NCI-H2196 treated with DMSO at 0.1 percent for 48 hours (cell line): ENCODE measurements around the gene TTC9.
A peak's percentile ranks its signal among the peaks of the same experiment; 100 is the strongest.
"Not testable (repeated sequence)": the region's sequence is repeated elsewhere in the genome, so short reads cannot be mapped to it uniquely, and the experiment has no call there.

Experiments
- DNase-seq: peaks from one replicate; lab custom pipeline; 2025; ENCODE audit not compliant: unreplicated experiment; lab: John Stamatoyannopoulos, UW

Gene TTC9

DNA sequence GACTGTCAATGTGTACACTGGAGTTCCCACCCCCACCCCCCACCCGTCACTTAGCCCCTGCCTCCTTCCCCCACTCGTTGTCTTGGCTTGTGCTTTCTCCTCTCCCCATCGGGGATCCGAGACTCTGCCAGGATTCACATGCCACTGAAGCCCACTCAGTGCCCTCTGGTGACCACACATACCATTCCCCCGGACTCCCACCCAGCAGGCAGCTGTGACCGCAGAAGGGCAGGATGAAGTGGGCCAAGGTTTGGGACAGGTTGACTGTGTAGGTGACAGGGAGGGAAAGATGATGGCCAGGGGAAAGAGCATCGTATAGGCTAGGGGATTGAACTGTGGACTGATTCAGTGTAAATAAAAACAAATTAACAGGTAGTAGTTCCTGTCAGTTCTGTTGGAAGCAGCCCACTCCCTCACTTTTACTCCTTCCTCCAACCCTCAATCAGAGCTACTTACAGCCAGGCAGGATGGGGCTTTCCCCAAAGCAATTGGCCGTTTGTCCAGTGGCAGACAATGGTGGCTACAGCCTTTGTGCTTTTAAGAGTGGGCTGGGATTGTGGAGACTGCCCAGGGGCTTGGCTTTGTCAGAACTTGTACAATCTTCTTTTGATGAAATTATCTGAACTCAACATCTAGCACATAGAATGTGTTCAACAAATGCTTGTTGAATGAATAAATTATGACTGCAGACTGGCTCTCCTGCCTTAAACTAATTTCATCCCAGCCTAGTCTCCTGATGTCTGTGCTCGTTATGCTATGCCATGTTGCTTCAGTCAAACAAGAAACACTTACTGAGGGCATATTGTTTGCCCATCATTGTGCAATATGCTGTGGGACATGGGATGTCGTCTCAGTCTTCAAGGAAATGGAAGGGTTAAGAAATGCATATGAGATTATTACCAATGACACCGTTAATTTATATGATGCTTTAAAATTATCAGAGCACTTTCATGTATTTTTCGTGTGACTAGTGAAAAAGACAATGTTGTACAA lies 30.2 kb downstream of the TTC9 start:
- no peak for DNase-seq

GRCh38 chr14:70677341-70677740 lies 35.6 kb downstream of the TTC9 start:
- DNase-seq = no peak

GRCh38 chr14:70680748-70681147 lies 39.0 kb downstream of the TTC9 start:
- DNase-seq = no peak

- no peak for DNase-seq
Observed at GRCh38 chr14:70683983-70684382, 42.3 kb downstream of the TTC9 start.

DNA sequence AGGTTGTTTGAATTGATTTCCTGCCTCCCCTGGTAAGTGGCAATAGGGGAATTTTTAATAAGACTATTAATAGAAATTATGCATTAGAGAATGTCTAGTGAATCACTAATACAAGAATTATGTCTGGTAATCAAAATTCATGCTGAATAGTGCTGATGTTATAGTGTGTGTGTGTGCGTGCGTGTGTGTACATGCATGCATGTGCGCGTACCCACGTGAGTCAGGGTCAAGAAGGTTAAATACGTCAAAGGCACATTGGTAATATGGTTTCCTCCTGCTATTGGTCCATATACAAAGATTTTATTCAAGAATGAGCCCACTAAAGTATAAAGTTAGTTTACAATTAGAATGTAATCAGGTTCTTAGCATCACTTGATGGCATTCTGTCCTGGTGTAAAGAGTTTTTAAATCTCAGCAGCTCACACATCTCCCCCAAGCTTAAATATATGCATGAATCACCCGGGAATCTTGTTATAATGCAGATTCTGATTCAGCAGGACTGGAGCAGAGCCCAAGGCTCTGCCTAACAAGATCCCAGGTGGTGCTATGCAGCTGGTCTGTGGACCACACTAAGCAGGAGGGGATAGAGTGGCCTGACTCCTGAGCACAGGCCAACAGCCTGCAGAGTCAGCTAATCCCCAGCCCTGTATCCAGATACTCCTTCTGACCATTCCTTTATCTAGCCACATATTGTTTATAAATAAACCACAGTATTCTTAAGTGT lies 43.9 kb downstream of the TTC9 start:
- DNase-seq = no peak

DNA sequence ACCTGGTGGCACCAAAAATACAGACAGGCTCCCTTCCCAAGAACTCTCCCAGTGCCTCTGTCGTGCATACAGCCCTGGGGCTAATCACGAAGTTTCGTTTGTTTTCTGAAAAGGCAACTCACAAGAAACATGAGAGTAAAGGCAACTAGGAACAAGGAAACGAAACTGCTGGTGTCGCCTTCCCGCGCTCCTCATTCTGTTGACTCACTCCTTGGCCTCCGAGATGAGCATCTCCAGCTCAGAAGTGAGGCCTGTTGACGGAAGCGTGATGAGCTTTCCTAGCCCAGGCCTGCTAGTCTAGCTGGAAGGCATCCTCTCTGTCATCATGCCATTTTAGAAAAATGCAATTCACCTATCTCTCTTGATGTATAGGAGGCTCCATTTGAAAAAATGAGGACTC lies 50.5 kb downstream of the TTC9 start:
- DNase-seq = no peak

- no peak for DNase-seq
Observed at GRCh38 chr14:70696026-70696425, 54.3 kb downstream of the TTC9 start.

DNA sequence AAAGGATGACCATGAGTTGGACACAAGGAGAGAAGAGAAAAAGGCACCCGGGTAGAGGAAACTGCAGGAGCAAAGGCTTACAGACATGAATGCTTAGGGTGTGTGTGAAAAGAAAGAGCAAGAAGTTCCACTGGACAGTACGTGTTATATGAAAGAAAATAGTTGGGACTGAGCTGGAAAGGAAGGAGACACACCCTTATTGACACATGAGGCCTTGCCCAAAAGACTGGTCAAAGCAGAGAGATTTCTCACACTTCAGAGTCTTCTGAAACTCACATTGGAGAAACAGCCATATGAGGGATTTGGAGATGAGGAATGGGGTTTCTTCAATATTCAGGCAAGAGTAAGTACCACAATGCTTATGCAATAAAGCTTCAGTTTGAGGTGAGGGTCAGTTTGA lies 56.0 kb downstream of the TTC9 start:
- no peak for DNase-seq

GRCh38 chr14:70698288-70698687 lies 56.6 kb downstream of the TTC9 start:
- no peak for DNase-seq

DNA sequence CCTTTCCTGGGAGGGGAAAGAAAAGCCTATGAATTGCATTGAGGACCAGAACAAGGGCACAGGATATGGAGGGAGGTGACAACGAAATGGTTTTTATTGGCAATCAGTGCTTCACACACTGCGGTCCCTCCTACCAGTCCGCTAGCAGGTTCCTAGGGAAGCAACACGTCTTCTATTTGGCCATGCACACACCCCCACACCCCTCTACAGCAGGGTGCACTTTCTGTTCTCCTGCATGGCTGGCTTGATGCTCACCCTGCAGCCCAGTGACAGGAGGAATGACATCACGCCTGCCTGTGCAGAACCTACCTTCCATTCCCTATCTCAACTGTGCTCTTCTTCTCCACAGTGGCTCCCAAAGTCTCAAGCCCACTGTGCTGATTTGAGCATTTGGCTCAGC lies 57.9 kb downstream of the TTC9 start:
- DNase-seq = no peak

GRCh38 chr14:70700955-70701585 lies 59.4 kb downstream of the TTC9 start:
- DNase-seq = no peak

DNA sequence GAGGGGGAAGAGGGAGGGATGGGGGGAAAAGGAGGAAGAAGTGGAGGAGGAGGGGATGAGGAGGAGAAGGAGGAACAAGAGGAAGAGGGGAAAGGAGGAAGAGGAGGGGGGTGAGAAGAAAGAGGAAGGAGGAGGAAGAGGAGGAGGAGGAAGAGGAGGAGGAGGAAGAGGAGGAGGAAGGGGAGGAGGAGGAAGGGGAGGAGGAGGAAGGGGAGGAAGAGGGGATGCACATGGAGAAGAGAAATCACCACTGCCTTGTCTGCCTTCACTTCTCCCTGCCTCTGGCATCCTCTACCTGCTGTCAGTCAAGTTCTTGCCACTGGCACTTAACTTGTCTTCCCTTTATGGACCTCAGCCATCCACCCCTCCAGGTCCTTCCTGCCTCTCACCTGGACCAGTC lies 59.9 kb downstream of the TTC9 start:
- no peak for DNase-seq

DNA sequence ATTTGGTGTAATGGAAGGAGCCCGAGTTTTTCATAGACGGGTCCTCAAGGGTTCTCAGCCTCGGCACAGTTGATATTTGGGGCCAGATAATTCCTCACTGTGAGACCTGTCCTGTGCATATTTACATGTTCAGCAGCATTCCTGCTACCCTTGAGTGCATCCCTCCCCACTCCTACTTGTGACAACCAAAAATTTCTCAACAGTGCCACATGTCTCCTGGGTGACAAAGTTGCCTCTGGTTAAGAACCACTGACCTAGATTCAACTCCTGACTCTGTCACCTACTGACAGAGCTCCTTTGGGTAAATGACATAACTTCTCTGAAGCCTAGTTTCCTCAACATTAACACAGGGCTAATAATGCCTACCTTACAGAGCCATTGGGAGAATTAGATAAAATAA lies 60.4 kb downstream of the TTC9 start:
- no peak for DNase-seq

- not testable (repeated sequence) for DNase-seq
Observed at GRCh38 chr14:70703621-70704168, 62.0 kb downstream of the TTC9 start.

GRCh38 chr14:70704960-70705359 lies 63.2 kb downstream of the TTC9 start:
- no peak for DNase-seq

- no peak for DNase-seq
Observed at GRCh38 chr14:70706177-70706576, 64.5 kb downstream of the TTC9 start.

- DNase-seq = peak; percentile 43
Observed at GRCh38 chr14:70707138-70708038, 65.7 kb downstream of the TTC9 start.

GRCh38 chr14:70708717-70709570 lies 67.2 kb downstream of the TTC9 start:
- no peak for DNase-seq

DNA sequence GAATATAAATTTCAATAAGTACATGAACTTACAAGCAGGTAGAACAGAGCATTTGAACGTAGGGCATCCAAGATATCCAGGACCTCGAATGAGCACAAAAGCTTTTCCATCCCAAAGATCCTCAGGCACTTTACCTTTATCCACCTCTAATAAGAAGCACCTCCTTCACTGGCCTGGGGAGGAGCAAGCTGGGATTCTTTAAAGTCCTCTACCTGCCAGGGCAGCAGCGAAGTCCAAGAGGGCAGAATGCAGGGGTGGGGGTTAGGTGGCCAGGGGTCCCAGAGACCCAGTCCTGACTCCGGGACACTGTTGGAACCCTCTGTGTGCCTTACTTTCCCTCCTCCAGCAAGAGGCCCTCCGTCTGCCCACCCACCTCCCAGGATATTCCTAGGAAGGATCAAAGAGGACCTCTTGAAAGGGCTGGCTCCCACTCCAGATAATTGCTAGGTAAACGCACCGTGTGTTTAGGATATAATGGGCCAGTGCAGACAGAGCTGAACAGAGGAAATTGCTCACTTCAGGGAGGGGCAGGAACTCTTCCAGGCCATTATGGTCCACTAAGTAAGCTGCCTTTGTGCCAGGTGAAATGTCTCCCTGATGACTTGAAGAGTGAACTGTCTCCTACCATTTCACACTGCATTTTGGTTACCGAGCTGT lies 68.1 kb downstream of the TTC9 start:
- peak; percentile 63 for DNase-seq
